KOPT-K1 (cell line): ENCODE results near the gene SMCO3.

Experiments used
- H3K27ac ChIP-seq: fragments of 200-600 bp; sonication (generic); 2 replicates; pipeline ENCODE4 v1.5.1; 2016; ENCODE audit warnings: antibody characterized with exemption, mild to moderate bottlenecking, low read depth, low read length; ENCODE audit not compliant: poor library complexity, severe bottlenecking
- H3K36me3 ChIP-seq: fragments of 200-600 bp; sonication (generic); 2 replicates; pipeline ENCODE4 v1.5.1; 2017; ENCODE audit warnings: antibody characterized with exemption, mild to moderate bottlenecking, low read length, moderate library complexity; ENCODE audit not compliant: insufficient read depth
- H3K9me3 ChIP-seq: fragments of 200-600 bp; sonication (generic); 2 replicates; pipeline ENCODE4 v1.5.1; 2017; ENCODE audit warnings: antibody characterized with exemption, low read length, mild to moderate bottlenecking; ENCODE audit not compliant: insufficient read depth, poor library complexity, severe bottlenecking

SMCO3 gene

DNA sequence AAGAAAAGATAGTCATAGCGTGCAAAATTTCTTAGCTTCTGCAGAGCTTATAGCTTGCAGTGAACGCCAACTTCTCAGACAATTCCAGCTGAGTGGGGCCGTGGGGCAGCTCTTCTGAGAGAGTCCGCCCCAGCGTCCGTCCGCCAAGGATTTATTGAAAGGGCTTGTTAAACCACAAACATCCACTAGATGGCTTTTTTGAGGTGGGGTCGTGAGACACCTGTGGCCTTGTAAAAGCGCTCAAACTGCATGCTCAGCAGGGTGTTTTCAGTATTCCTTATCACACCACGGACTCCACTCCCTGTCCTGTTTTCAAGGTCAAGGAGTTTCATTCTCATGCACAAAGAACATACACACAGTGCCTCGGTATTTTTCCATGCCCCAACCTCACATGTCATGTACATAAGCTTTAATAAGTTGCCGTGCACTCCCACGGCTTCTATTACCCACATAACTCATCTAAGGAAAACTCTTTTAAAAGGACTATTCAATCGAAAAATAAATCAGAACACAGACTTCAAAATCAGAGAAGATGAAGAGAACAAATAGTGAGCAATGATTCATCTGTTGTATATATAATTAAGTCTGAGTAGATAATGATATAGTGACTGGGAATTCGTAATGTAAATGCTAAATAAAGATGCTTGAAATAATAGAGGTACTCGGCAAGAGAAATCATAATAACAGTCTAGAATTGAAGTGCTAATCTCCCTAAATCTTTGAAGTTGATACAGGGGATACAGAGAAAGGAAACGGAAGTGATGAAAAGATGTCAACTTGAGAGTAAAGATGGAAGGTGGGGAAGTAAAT, 57.4 kb downstream of the SMCO3 start:
- Histone ChIP-seq H3K9me3 (peaks cover 19% of the 10 kb centered on the region), H3K27ac (no peak overlapping the region), H3K36me3 (no peaks in the 10 kb centered on the region)
